GM13976 (cell line): ENCODE results near the gene CXXC5.
"Not testable (repeated sequence)": the region's sequence is repeated elsewhere in the genome, so short reads cannot be mapped to it uniquely, and the experiment has no call there.

Experiments used
- DNase-seq: peaks from one replicate; pipeline ENCODE4 v3.0.0; 2012; ENCODE audit warnings: low spot score
- in situ Hi-C: fragments of 300-500 bp; cut with MboI; formaldehyde crosslinking; loops from one replicate; pipeline ENCODE4 v1.12.0; 2022; ENCODE audit warnings: low sequenced_read_pairs, mixed read lengths, inconsistent platforms; ENCODE audit not compliant: unreplicated experiment
- TF ChIP-seq, protein P1 (sequence below): IDR thresholded peaks from 2 replicates; pipeline ENCODE4 v1.5.1; 2012; ENCODE audit warnings: borderline replicate concordance, mild to moderate bottlenecking; ENCODE audit not compliant: insufficient read depth; ENCODE audit errors: extremely low read depth, missing control alignments, control extremely low read depth

The CXXC5 gene

DNA sequence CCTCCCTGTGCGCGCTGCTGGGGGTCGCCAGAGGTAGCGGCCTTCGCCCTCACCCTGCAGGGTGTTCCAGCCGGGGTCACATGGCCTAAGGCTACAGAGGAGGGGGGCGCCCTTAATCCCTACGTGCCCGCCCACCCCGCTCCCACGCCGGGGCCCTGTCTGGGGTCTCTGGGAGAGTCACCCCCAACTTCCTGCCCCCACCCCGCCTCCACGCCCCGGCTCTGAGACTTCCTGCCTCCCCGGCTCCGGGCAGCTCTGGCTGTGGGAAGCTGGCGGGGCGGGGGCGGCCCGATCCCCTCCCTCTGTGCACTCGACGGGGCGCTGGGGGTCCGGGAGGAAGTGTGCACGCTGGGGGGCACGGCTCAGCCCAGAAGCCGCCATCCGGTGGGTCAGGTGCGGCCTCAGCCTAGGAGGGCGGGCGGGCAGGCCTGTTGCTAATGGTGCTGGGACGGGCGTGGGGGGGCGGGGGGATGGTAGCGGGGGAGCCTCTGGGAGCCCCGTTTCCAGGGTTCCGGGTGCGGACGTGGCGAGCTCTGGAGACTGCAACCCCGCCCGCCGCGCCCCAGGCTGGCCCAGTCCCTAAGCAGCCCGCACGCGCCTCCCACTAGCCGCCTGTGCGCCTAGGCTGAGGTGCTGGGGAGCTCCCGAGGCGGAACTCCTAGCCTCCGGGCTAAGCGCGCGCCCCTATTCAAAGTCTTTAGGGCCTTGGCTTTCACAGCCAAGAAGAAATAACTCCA, 61.6 kb downstream of the CXXC5 start:
- peak; percentile 72 for DNase-seq
- TF ChIP-seq, protein P1, sequence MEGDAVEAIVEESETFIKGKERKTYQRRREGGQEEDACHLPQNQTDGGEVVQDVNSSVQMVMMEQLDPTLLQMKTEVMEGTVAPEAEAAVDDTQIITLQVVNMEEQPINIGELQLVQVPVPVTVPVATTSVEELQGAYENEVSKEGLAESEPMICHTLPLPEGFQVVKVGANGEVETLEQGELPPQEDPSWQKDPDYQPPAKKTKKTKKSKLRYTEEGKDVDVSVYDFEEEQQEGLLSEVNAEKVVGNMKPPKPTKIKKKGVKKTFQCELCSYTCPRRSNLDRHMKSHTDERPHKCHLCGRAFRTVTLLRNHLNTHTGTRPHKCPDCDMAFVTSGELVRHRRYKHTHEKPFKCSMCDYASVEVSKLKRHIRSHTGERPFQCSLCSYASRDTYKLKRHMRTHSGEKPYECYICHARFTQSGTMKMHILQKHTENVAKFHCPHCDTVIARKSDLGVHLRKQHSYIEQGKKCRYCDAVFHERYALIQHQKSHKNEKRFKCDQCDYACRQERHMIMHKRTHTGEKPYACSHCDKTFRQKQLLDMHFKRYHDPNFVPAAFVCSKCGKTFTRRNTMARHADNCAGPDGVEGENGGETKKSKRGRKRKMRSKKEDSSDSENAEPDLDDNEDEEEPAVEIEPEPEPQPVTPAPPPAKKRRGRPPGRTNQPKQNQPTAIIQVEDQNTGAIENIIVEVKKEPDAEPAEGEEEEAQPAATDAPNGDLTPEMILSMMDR = no peak
- in situ Hi-C loops = no loop called here

DNA sequence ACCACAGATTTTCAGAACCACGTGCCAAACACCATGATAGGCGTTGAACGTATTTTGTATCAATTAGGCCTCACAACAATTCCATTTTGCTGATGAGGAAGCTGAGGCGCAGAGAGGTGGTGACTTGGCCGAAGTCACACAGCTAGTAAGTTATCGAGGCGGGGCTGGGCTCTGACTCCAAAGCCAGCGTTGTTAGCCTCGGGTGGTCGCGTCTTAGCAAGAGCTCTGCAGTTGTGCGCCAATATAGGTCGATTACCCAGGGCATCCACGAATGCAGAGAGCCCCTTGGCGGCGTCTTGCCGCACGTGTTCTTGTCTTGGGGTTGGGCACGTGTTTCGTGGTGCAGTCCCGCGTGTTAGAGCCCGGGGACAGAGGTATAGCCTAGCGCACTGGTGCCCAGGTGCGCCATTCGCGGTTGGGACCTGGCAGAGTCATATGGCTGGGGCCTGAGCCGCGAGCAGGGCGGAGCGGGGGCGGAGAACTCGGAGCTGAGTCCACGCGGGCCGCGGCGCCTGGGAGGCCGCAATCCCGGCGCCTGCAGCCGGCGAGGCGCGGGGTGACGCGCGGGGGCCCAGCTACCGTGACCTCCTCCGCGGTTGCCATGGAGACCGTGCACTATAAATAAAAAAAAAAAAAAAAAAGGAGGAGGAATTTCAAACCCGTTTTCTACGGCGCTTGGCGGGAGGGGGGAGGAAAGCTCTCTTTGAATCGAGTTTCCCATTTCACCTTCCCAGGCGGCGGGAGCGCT, 62.3 kb downstream of the CXXC5 start:
- in situ Hi-C loops = no loop called here
- TF ChIP-seq, protein P1 = no peak
- DNase-seq = peak; percentile 82

DNA sequence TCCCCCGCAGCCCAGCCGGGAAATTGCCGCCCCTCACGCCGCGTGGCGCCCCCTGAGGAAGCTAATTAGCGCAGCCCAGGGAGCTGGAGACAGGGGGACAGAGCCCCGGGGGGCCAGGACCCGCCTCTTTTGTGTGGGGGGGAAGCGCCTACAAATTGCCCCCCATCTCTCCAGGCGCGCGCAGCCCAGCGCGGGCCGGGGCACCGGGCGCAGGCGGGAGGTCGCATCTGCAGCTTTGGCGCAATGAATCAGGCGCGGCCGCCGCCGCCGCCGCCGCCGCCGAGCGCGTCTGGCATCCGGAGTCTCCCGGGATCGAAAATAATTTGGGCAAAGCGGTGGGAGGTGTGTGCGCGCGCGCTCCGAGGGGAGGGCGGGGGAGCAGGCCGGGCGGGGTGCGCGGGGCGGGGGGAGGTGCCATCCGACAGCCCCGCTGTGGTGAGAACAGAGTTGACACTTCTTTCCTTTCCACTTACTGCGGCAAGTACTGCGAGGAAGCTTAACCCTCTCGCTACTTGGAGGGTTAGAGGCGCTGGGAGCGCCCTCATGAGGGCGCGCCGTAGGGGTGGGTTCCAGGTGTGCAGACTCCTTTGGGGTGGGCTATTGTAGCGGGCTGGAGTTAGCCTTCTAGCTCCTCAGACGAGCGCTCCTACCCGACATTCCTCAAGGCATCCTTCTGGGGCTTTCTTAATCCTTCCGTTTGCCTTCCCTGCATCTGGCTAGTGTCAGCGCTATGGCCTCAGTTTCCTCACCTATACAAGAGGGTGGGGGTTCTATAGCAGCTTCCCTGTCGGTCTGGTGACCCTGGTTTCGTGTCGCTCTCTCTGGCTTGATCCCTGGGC, 63.1 kb downstream of the CXXC5 start:
- peak; percentile 76 for DNase-seq
- TF ChIP-seq, protein P1 = peak; percentile 46
- in situ Hi-C loops = no loop called here

DNA sequence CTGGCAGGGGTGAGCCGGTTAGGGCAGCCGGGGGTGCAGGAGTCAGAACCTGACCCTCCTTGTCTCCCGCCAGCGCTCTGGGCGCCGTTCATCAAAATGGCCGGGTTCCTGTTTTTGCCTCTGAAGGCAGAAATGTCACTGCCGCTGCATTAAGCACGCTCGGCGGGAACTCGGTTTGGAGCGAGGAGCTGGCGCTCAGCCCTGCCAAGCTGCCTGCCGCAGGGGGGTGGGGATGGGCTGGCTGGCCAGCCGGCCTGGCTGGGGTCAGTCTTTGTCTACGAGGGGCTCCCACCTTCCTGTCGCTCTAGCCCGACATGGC, 63.7 kb downstream of the CXXC5 start:
- in situ Hi-C loops = no loop called here
- DNase-seq = no peak
- TF ChIP-seq, protein P1 = no peak

DNA sequence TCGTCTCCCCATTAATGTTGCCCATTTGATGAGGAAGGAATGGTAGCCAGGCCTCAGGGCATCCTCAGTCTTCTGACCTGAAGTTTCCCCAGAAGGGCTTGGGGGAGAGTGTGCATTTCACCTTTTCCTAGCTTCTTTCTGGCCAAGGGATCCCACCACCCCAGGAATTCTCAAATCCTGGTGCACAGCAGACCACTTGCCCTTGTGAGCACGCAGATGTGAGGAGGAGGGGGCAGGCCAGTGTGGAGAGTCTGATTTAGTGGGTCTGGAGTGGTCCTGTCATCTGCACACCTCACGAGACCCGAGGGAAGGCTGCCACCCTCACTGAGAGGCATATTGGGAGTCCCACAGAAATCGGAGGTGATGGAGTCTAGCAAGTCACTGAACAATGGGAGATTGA, 64.3 kb downstream of the CXXC5 start:
- TF ChIP-seq, protein P1 = no peak
- no peak for DNase-seq
- in situ Hi-C loops = no loop called here

DNA sequence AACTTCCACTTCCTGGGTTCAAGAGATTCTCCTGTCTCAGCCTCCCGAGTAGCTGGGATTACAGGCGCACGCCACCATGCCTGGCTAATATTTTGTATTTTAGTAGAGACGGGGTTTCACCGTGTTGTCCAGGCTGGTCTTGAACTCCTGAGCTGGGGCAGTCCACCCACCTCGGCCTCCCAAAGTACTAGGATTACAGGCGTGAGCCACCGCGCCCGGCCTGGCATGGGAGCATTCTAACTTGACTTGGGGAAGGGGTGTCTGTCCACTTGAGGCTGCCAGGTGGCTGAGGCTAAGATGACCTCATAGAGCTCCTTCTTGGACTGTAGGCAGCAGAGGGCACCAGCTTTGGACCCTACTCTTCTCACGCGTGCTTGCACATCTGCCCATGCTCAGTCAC, 65.7 kb downstream of the CXXC5 start:
- DNase-seq, in situ Hi-C loops: not testable (repeated sequence)
